Fibroblast of mammary gland (primary cell): ENCODE results near the gene HSD17B8.

ENCODE experiments used
- DNase-seq: peaks from one replicate; pipeline ENCODE4 v3.0.0-alpha.2; 2010; ENCODE audit warnings: low read depth
- H3K4me3 ChIP-seq: 2 replicates; pipeline ENCODE4 v1.5.1; 2011; ENCODE audit warnings: low read depth, mild to moderate bottlenecking, low read length, moderate library complexity; ENCODE audit not compliant: control insufficient read depth
- CTCF ChIP-seq: conservative IDR thresholded peaks from 2 replicates; pipeline ENCODE4 v1.5.1; 2011; ENCODE audit warnings: low read depth, low read length, inconsistent platforms; ENCODE audit not compliant: control insufficient read depth, insufficient read depth

The HSD17B8 gene

GRCh38 chr6:33167374-33168283 lies 36.8 kb upstream of the HSD17B8 start:
- no peak overlapping the region for H3K4me3 ChIP-seq
- no peak for TF ChIP-seq CTCF
- no peak for DNase-seq

GRCh38 chr6:33168284-33168601 lies 36.2 kb upstream of the HSD17B8 start:
- no peak for DNase-seq
- TF ChIP-seq CTCF = no peak
- H3K4me3 ChIP-seq = no peak overlapping the region

- TF ChIP-seq CTCF = no peak
- no peak for DNase-seq
- no peak overlapping the region for H3K4me3 ChIP-seq
Observed at GRCh38 chr6:33168639-33169038, 35.8 kb upstream of the HSD17B8 start.

GRCh38 chr6:33169291-33170175 lies 34.9 kb upstream of the HSD17B8 start:
- H3K4me3 ChIP-seq = no peak overlapping the region
- TF ChIP-seq CTCF = no peak
- no peak for DNase-seq

GRCh38 chr6:33170176-33171015 lies 34.1 kb upstream of the HSD17B8 start:
- no peak for TF ChIP-seq CTCF

More at GRCh38 chr6:33170176-33171015, 34.1 kb upstream of the HSD17B8 start:
- no peak for DNase-seq
- no peak overlapping the region for H3K4me3 ChIP-seq
